Activated CD4-positive, CD25-positive, alpha-beta regulatory T cell treated with anti-CD3 and anti-CD28 coated beads, Interleukin-2, amount 50 U/mL, for 72 hours (primary cell): ENCODE results near the gene ATP11A.

Experiments
- DNase-seq: peaks from one replicate; pipeline ENCODE4 v3.0.0; 2021

Gene ATP11A

GRCh38 chr13:112689303-112690245 is at the start of gene ATP11A:
TSS of gene ATP11A (plus strand) at chr13:112690038. CDS start at chr13:112690417, 379 bp downstream.
- DNase-seq: peak; percentile 88

- DNase-seq: no peak
Measured at GRCh38 chr13:112641456-112642089, 48.3 kb upstream of the ATP11A start.

DNA sequence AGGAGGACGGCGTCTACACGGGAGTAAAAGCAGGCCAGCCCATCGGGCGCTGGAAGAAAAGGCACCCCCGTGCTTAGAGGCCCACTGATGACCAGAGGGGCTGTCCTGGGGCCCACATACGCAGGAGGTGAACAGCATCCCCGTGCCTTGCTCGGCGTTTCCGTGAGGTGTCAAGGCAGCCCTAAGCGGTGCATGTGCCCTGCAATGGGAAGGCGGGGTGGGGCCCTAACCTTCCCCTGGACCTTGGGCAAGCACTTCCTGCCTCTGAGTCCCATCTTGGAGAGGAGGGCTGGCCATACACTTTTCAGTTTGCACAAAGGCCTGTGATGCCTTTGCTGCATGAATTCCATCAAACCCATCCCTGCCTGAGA is 47.8 kb upstream of the ATP11A start:
- no peak for DNase-seq

GRCh38 chr13:112643759-112644459 is 45.9 kb upstream of the ATP11A start:
- no peak for DNase-seq

DNA sequence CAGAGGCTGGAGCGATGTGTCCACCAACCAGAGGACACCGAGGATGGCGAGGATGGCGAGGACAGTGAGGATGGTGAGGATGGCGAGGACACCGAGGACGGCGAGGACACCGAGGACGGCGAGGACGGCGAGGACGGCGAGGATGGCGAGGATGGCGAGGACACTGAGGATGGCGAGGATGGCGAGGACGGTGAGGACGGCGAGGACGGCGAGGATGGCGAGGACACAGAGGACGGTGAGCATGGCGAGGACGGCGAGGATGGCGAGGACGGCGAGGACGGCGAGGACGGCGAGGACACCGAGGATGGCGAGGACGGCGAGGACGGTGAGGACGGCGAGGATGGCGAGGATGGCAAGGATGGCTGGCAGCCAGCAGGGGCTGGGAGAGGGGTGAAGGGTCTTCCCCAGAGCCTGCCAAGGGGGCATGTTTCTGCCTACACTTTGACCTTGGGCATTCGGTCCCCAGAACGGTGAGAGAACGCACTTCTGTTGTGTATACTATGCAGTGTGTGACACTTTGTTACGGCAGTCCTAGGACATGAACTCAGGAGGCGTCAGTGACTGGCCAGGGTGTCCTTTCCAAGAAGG is 44.4 kb upstream of the ATP11A start:
- DNase-seq: no peak

- DNase-seq: no peak
Measured at GRCh38 chr13:112647256-112647655, 42.6 kb upstream of the ATP11A start.

DNA sequence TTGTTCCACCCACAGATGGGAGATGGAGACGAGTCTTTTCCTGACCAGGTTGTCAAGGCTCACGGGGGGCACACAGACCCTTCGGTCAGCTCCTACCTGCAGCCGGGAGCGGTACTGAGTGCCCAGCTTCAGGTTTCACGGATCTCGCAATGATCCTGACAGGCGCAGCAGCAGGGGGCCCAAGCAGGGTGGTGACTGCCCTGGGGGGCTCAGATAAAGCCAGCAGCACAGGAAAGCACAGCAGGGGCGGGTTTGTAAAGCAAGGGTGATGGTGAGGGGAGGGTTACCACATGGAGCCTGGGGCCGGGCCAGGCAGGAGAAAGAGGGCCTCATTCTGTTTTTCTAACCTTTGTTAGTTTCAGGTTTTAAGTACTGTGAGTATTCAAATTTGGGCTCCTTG is 41.7 kb upstream of the ATP11A start:
- no peak for DNase-seq

DNA sequence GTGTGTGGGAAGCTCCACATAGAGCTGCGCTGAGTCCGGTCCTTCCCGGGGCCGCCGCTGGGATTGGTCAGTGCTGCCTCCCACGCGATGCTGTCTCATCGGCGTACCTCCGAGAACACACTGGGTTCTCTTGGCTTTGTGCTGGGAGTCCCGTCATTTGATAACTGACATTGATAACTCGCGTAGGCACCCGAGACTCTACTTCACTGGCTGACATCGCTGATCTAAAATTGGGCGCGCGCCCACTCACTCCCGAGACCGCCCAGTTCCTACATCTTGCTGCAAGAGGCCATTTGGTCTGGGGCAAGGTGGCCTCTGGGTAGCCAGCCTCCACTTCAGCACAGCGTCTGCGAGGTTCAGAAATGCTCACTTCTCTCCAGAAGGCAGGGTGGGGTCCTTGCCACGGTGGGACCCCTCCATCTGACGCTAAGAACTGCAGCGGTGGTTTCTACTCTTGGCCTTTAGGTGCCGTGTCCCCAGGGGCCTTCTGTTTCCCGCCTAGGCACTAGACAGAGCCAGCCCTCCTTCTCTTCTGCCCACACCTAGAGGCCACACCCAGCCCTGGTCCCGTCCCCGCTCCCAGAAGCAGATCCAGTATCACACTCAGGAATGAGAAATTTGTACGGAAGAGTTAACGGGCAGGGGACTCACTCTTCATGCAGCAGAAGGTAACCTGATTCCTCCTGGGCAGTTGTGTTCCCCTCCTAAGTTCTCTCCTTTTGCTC is 40.7 kb upstream of the ATP11A start:
- no peak for DNase-seq

DNA sequence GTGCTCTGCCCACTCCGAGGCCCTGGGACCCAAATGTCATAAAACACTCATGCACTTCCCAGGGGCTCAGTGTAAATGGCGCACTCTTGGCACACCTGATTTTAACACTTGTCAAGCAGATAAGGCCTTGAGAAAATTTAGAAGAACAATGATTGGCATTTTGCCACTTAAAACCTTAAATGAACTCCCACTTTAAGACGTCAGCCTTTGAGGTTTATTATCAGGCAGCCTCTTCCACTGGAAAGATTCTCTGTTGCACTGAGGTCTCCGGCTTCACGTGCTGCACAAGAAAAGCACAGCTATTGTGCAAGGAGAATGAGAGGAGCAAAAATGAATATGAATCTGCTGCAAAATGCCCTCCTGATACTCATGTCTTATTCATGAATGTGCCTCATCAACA is 38.5 kb upstream of the ATP11A start:
- DNase-seq: no peak

DNA sequence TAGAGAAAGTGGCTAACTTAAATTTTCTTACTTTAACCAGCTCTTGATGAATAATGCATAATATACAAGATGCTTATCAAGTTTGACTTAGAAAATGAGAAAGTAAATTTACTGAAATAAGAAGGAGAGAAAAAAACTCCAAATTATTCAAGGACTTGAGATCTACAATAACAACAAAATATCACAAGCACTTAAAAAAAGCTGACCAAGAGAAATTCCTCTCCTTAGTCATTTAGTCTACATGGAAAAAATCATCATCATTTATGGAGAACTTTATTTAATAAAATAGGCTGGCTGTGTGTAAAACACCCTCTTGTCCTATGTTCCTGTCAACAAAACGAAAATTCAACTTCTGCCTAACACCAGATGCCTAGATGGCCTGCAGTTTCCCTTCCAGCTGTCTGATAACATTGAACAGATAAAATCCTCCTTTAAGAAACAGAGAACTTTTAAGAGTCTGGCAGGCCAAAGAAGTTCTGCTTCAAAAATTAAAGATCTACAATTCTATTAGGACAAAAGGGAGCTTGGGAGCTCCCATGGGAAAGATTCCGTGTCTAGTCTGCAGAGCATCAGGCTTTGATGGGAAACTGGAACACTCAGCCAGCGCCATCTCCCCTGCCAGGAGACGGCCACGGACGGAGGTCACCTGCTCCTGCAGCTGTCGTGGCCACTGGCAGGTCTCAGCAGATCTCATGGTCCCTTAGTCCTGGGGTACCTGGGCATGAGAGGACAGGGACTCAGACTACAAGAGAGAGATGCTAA is 37.9 kb upstream of the ATP11A start:
- DNase-seq: no peak

- DNase-seq: no peak
Measured at GRCh38 chr13:112652512-112653070, 37.2 kb upstream of the ATP11A start.

- DNase-seq: no peak
Measured at GRCh38 chr13:112653071-112653470, 36.8 kb upstream of the ATP11A start.

DNA sequence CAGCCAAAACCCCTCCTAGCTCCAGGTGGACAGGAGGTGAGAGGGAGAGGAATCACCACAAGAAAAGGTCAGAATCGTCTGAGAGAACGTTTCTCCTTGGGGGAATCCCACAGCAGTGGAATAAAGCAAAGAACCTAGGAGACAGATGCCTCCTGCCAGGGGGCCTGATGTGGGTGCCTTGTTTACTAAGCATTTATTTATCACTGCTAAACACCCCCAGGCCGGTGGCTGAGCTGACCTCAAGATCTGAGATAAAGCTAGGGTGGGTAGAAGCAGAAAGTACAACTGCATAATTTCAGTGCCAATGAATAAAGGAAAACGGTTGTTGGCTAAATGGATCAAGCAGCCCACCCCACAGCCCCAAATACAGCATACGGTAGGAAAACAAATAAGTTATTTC is 33.9 kb upstream of the ATP11A start:
- DNase-seq: no peak

DNA sequence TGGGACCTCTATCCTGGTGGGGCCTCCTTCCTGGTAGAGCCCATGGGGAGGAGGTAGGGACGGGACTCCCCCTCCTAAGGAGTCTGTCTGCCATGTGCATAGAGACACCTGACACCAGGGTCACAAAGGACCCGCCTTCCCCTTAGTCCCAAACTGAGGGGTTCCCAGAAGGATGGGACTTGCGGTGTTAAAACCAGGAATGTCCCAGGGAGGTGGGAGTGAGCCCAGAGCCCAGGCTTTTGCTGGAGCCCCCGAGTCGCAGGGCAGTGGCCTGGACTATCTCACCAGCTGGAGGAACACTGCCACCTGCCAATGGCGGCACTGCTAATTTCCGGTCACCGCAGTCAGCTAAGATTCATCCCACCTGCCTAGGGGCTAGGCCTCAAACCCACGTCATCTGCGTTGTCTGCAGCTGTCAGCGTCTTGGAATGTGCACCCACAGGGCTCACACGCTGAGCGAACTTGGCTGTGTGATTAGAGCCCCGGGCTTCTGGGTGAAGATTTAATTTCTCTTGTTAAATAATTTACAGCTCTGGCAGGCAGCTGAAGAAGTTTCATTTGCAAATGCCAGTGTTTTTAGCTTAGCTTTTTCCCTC is 31.9 kb upstream of the ATP11A start:
- no peak for DNase-seq

DNA sequence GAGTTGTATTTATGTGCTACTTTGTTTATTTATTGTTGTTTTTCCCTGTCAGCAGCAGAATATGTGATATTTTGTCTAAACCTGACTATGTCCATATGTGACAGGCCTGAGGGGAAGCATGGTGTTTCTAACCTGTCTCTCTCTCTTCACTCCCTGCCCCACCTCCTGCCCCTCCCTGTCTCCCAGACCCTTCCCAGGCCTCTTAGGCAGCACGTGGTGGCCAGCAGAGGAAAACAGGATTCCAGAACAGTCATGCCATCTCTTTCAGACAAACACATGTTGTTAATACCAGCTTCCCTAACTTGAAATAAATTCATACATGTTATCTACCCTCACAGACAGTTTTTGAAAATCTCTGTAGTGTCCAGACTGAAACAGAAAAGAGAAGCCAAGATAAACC is 31.0 kb upstream of the ATP11A start:
- no peak for DNase-seq

GRCh38 chr13:112661291-112661690 is 28.5 kb upstream of the ATP11A start:
- DNase-seq: no peak

DNA sequence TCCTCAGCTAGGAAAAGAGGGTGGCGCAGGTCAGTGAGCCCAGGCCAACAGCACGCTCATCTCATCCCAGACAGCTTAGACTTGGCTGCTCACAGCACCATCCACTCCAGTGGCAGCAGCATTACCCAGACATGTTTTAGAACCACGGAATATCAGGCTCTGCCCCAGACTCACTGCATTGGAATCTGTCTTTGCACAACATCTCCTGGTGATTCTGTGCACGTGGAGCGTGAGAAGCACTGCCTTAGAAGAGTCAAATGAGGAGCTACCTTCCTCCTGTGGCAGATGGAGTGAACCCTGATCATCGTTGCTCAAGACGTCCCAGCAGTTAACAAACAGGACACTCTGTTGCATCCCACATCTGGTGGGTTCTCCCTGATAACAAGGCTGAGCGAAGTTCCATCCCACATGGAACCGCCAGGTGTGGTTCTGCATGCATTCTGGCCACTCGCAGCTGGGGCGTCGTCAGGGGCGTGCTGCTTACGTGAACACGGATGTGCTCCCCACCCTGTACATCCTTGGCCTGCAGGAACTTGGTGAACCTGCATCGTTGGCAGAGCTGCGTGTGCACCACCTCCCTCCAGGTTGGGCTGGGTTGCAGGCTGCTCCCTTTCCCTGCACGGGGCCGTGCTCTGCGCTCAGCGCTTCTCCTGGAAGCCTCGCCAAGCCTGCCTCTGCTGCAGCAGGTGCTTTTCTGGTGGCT is 25.2 kb upstream of the ATP11A start:
- no peak for DNase-seq

- DNase-seq: no peak
Measured at GRCh38 chr13:112668924-112669323, 20.9 kb upstream of the ATP11A start.

- DNase-seq: no peak
Measured at GRCh38 chr13:112669881-112670499, 19.8 kb upstream of the ATP11A start.

DNA sequence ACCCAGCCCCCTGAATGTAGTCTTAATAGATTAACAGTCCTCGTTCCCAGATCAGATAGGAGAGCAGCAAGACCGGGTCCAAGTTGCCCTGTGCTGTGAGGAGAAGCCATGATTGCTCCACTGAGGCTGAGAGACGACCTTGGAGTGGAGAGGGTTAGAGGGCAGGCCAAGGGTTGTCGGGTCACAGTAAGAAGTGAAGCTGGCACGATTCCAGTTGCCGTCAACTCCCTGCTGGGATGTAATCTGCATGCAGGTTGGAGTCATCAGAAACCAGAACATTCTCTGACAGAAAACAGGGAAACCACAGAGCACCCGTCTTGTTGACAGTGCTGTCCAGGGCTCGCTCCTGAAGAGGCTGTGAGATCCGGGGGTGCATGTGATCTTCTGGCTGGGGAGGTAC is 19.0 kb upstream of the ATP11A start:
- DNase-seq: no peak
